KBM-7 (cell line): ENCODE results near the gene MYH10.

Experiments
- DNase-seq: peaks from one replicate; pipeline ENCODE4 v3.0.0-alpha.2; 2015
- in situ Hi-C: fragments of 300-500 bp; cut with MboI; formaldehyde crosslinking; loops from 2 replicates; pipeline ENCODE4 v1.14.3; 2020; ENCODE audit warnings: low sequenced_read_pairs, low pct_unique_long_range_greater_than_20kb, mixed read lengths

MYH10 gene

GRCh38 chr17:8506145-8506544 lies 124.4 kb downstream of the MYH10 start:
- in situ Hi-C loops = no loop called here
- no peak for DNase-seq

- in situ Hi-C loops = no loop called here
- no peak for DNase-seq
These were observed 125.9 kb downstream of the MYH10 start for GRCh38 chr17:8504460-8505207.

- in situ Hi-C loops = no loop called here
These were observed 126.7 kb downstream of the MYH10 start for GRCh38 chr17:8503807-8504206.

GRCh38 chr17:8503368-8503767 lies 127.2 kb downstream of the MYH10 start:
- in situ Hi-C loops = no loop called here
- DNase-seq = no peak

More at GRCh38 chr17:8503807-8504206, 126.7 kb downstream of the MYH10 start:
- no peak for DNase-seq

GRCh38 chr17:8502126-8502525 lies 128.4 kb downstream of the MYH10 start:
- in situ Hi-C loops = no loop called here
- DNase-seq = no peak

- in situ Hi-C loops = no loop called here
These were observed 129.9 kb downstream of the MYH10 start for GRCh38 chr17:8500609-8501008.

GRCh38 chr17:8499614-8500013 lies 130.9 kb downstream of the MYH10 start:
- DNase-seq = no peak
- in situ Hi-C loops = no loop called here

More at GRCh38 chr17:8500609-8501008, 129.9 kb downstream of the MYH10 start:
- DNase-seq = no peak

GRCh38 chr17:8499171-8499570 lies 131.4 kb downstream of the MYH10 start:
- DNase-seq = no peak
- in situ Hi-C loops = no loop called here

- no peak for DNase-seq
- in situ Hi-C loops = no loop called here
These were observed 134.4 kb downstream of the MYH10 start for GRCh38 chr17:8496081-8496480.

GRCh38 chr17:8494506-8495111 lies 135.9 kb downstream of the MYH10 start:
- no peak for DNase-seq
- in situ Hi-C loops = no loop called here

GRCh38 chr17:8494021-8494420 lies 136.5 kb downstream of the MYH10 start:
- DNase-seq = no peak
- in situ Hi-C loops = no loop called here

GRCh38 chr17:8492121-8492520 lies 138.4 kb downstream of the MYH10 start:
- no peak for DNase-seq
- in situ Hi-C loops = no loop called here

- in situ Hi-C loops = no loop called here
- no peak for DNase-seq
These were observed 140.1 kb downstream of the MYH10 start for GRCh38 chr17:8490256-8491023.

GRCh38 chr17:8489841-8490240 lies 140.7 kb downstream of the MYH10 start:
- in situ Hi-C loops = no loop called here
- no peak for DNase-seq

- in situ Hi-C loops = no loop called here
- DNase-seq = no peak
These were observed 141.6 kb downstream of the MYH10 start for GRCh38 chr17:8488901-8489300.

GRCh38 chr17:8488491-8488890 lies 142.0 kb downstream of the MYH10 start:
- in situ Hi-C loops = no loop called here

GRCh38 chr17:8487743-8488142 lies 142.8 kb downstream of the MYH10 start:
- DNase-seq = no peak
- in situ Hi-C loops = no loop called here

More at GRCh38 chr17:8488491-8488890, 142.0 kb downstream of the MYH10 start:
- no peak for DNase-seq

GRCh38 chr17:8487130-8487645 lies 143.3 kb downstream of the MYH10 start:
- in situ Hi-C loops = no loop called here
- no peak for DNase-seq

GRCh38 chr17:8485491-8485890 lies 145.0 kb downstream of the MYH10 start:
- in situ Hi-C loops = no loop called here
- no peak for DNase-seq

GRCh38 chr17:8484465-8484864 lies 146.1 kb downstream of the MYH10 start:
- DNase-seq = no peak
- in situ Hi-C loops = no loop called here
